NOMO-1 (cell line): ENCODE results near the gene MUC4.

ENCODE experiments used
- DNase-seq, 2 experiments: peaks; one replicate each; lab custom pipeline; 2025; ENCODE audit not compliant: unreplicated experiment in 2 of 2; lab: John Stamatoyannopoulos, UW

The MUC4 gene

GRCh38 chr3:195705081-195705991 lies 106.4 kb downstream of the MUC4 start:
- DNase-seq, result no peak

GRCh38 chr3:195704433-195704999 lies 107.2 kb downstream of the MUC4 start:
- no peak for DNase-seq

- no peak for DNase-seq
Measured at GRCh38 chr3:195703776-195704175, 108.0 kb downstream of the MUC4 start.

GRCh38 chr3:195701042-195701915 lies 110.5 kb downstream of the MUC4 start:
- no peak for DNase-seq

- no peak for DNase-seq
Measured at GRCh38 chr3:195700319-195700718, 111.4 kb downstream of the MUC4 start.

GRCh38 chr3:195699860-195700259 lies 111.9 kb downstream of the MUC4 start:
- DNase-seq, result no peak

GRCh38 chr3:195699388-195699771 lies 112.3 kb downstream of the MUC4 start:
- no peak for DNase-seq

- DNase-seq, result no peak
Measured at GRCh38 chr3:195698647-195699387, 112.9 kb downstream of the MUC4 start.

- DNase-seq, result no peak
Measured at GRCh38 chr3:195698325-195698646, 113.4 kb downstream of the MUC4 start.

- no peak for DNase-seq
Measured at GRCh38 chr3:195697582-195698324, 114.0 kb downstream of the MUC4 start.
